PC-3 (cell line): Measurements from ENCODE around the gene SLC6A9. TPM values are rescaled to one million over a fixed set of nuclear protein-coding genes. Genes with fewer than 3 reads are reported as not detected.

Experiments
- ATAC-seq: fragments of 200-7000 bp; cut with Tn5 transposase; 2 replicates; pipeline ENCODE4 v1.9.1; 2020; ENCODE audit warnings: mild to moderate bottlenecking, moderate library complexity
- BruUV-seq: library from RNA; stranded (reverse); fragments of 400-500 nt; replicated peaks from 2 replicates; lab custom pipeline; 2021; lab: Mats Ljungman, UMichigan
- CTCF ChIA-PET: fragments of 300-600 bp; sonication (Branson Sonifier 250); formaldehyde crosslinking; loops from one replicate; lab custom pipeline; 2022; ENCODE audit warnings: antibody characterized with exemption; lab: Charles Lee
- POLR2A ChIA-PET: fragments of 300-600 bp; sonication (Branson Sonifier 250); formaldehyde crosslinking; loops from one replicate; lab custom pipeline; 2022; ENCODE audit warnings: antibody characterized with exemption; ENCODE audit not compliant: unreplicated experiment; lab: Charles Lee
- DNase-seq: peaks from one replicate; pipeline ENCODE4 v3.0.0-alpha.2; 2015
- H2AFZ ChIP-seq: fragments of 300-600 bp; sonication (generic); 2 replicates; pipeline ENCODE4 v1.6.0; 2016; ENCODE audit warnings: antibody characterized with exemption, low read length
- H3F3A ChIP-seq: fragments of 300-600 bp; sonication (generic); one replicate; pipeline ENCODE4 v1.6.0; 2017; ENCODE audit warnings: antibody characterized with exemption, low read length, control low read depth, mild to moderate bottlenecking; ENCODE audit not compliant: unreplicated experiment
- H3K27ac ChIP-seq: fragments of 300-600 bp; sonication (generic); 2 replicates; pipeline ENCODE4 v1.5.1; 2016; ENCODE audit warnings: mild to moderate bottlenecking, low read length
- H3K27me3 ChIP-seq: fragments of 300-600 bp; sonication (generic); 2 replicates; pipeline ENCODE4 v1.6.1; 2016; ENCODE audit warnings: low read length, mixed read lengths
- H3K36me3 ChIP-seq: fragments of 300-600 bp; sonication (generic); 2 replicates; pipeline ENCODE4 v1.6.1; 2016; ENCODE audit warnings: low read depth, mixed run types, low read length, mixed read lengths
- H3K4me1 ChIP-seq: fragments of 300-600 bp; sonication (generic); 2 replicates; pipeline ENCODE4 v1.5.1; 2016; ENCODE audit warnings: low read length; ENCODE audit not compliant: insufficient read depth
- H3K4me2 ChIP-seq: fragments of 300-600 bp; sonication (generic); 2 replicates; pipeline ENCODE4 v1.6.0; 2016; ENCODE audit warnings: low read length
- H3K4me3 ChIP-seq: fragments of 300-600 bp; sonication (generic); 2 replicates; pipeline ENCODE4 v1.5.1; 2016; ENCODE audit warnings: mild to moderate bottlenecking, low read length, mixed read lengths
- H3K79me2 ChIP-seq: fragments of 300-600 bp; sonication (generic); 2 replicates; pipeline ENCODE4 v1.6.1; 2017; ENCODE audit warnings: low read length, mixed read lengths
- H3K9ac ChIP-seq: fragments of 300-600 bp; sonication (generic); 2 replicates; pipeline ENCODE4 v1.6.0; 2016; ENCODE audit warnings: mild to moderate bottlenecking, low read length
- H3K9me2 ChIP-seq: fragments of 300-600 bp; sonication (generic); replicated peaks from 2 replicates; pipeline ENCODE4 v1.6.1; 2016; ENCODE audit warnings: mixed run types, low read length, mixed read lengths
- H3K9me3 ChIP-seq: fragments of 300-600 bp; sonication (generic); 2 replicates; pipeline ENCODE4 v1.6.1; 2016; ENCODE audit warnings: low read length, mixed read lengths
- H4K20me1 ChIP-seq: fragments of 300-600 bp; sonication (generic); 2 replicates; pipeline ENCODE4 v1.6.1; 2016; ENCODE audit warnings: low read length, mixed read lengths
- EZH2 ChIP-seq: fragments of 300-600 bp; sonication (generic); IDR thresholded peaks from one replicate; pipeline ENCODE4 v1.6.1; 2017; ENCODE audit warnings: antibody characterized with exemption, mild to moderate bottlenecking, low read length; ENCODE audit not compliant: unreplicated experiment
- EZH2phosphoT487 ChIP-seq: fragments of 300-600 bp; sonication (generic); IDR thresholded peaks from 2 replicates; pipeline ENCODE4 v1.6.1; 2018; ENCODE audit warnings: mild to moderate bottlenecking, antibody characterized with exemption, low read length, borderline replicate concordance
- intact Hi-C: fragments of 100-400 bp; cut with micrococcal nuclease; formaldehyde crosslinking; loops from 2 replicates; pipeline ENCODE4 v1.9.0; 2023
- total RNA-seq: library from RNA; depleted of rRNA; stranded (reverse); fragments of >200 nt; gene quantifications from 2 replicates; pipeline ENCODE4 v1.2.3, GENCODE V29; 2014
- TF ChIP-seq, protein P1 (sequence below): fragments of 300-600 bp; sonication (generic); conservative IDR thresholded peaks from 2 replicates; pipeline ENCODE4 v1.5.1; 2017; ENCODE audit warnings: antibody characterized with exemption, low read depth, mild to moderate bottlenecking, low read length

The SLC6A9 gene
- total RNA-seq, 1 experiment from 2014 or later = 11.2 TPM

DNA sequence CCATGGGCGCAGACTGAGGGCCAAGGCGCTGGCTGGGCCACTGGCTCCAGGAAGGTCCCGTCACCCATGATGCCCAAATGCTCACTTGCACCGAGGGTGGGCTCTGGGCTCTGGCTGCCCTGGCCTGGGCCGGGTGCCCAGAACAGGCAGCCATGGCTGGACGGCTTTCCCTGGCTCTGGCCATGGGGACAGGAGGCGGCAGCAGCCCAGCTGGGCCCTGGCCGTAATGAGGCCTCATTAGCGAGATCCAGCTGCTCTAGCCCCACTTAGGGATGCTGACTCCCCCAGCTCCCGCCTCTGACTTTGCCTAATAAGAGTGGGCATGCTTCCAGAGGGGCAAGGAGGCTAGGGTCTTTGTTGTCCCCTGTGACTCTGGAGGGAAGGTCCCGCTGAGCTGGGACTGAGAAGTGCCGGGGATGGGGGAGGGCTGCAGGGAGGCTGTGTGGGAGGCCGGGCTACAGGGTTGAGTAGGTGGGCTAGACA, 11.8 kb downstream of the SLC6A9 start:
- CTCF ChIA-PET = no interaction called here
- ATAC-seq = no peak

GRCh38 chr1:44016890-44017400, 14.3 kb downstream of the SLC6A9 start:
- CTCF ChIA-PET = no interaction called here
- H3K4me2 ChIP-seq = no peak overlapping the region
- no peaks in the 10 kb centered on the region for H3K9me2 ChIP-seq
- intact Hi-C loops = no loop called here
- no peak overlapping the region for H3K27ac ChIP-seq
- DNase-seq (no peak), ATAC-seq (no peak)
- no peaks in the 10 kb centered on the region for H3K27me3 ChIP-seq
- no peak overlapping the region for H3K9ac ChIP-seq
- TF ChIP-seq, protein P1, sequence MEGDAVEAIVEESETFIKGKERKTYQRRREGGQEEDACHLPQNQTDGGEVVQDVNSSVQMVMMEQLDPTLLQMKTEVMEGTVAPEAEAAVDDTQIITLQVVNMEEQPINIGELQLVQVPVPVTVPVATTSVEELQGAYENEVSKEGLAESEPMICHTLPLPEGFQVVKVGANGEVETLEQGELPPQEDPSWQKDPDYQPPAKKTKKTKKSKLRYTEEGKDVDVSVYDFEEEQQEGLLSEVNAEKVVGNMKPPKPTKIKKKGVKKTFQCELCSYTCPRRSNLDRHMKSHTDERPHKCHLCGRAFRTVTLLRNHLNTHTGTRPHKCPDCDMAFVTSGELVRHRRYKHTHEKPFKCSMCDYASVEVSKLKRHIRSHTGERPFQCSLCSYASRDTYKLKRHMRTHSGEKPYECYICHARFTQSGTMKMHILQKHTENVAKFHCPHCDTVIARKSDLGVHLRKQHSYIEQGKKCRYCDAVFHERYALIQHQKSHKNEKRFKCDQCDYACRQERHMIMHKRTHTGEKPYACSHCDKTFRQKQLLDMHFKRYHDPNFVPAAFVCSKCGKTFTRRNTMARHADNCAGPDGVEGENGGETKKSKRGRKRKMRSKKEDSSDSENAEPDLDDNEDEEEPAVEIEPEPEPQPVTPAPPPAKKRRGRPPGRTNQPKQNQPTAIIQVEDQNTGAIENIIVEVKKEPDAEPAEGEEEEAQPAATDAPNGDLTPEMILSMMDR = no peak
- TF ChIP-seq EZH2phosphoT487 (no peak), EZH2 (no peak)
- no peaks in the 10 kb centered on the region for H3K36me3 ChIP-seq
- H3K4me1 ChIP-seq = peaks cover 9% of the 10 kb centered on the region
- no peaks in the 10 kb centered on the region for H4K20me1 ChIP-seq
- no peak overlapping the region for H3K4me3 ChIP-seq
- BruUV-seq = no TSS peak
- H2AFZ ChIP-seq = no peak overlapping the region
- no peaks in the 10 kb centered on the region for H3K79me2 ChIP-seq
- no peaks in the 10 kb centered on the region for H3F3A ChIP-seq
- H3K9me3 ChIP-seq = no peaks in the 10 kb centered on the region
- POLR2A ChIA-PET = no interaction called here

More for the DNA sequence above, 11.8 kb downstream of the SLC6A9 start:
- H3K4me3 ChIP-seq = no peak overlapping the region
- TF ChIP-seq EZH2phosphoT487 (no peak), EZH2 (no peak)
- TF ChIP-seq, protein P1 = no peak
- no peaks in the 10 kb centered on the region for H3K9me3 ChIP-seq
- peaks cover under 1% of the 10 kb centered on the region for H3F3A ChIP-seq
- H3K4me2 ChIP-seq = no peak overlapping the region
- no peaks in the 10 kb centered on the region for H3K79me2 ChIP-seq
- peaks cover 11% of the 10 kb centered on the region for H3K4me1 ChIP-seq
- no TSS peak for BruUV-seq
- no peaks in the 10 kb centered on the region for H3K36me3 ChIP-seq
- POLR2A ChIA-PET = interaction anchor here (0.5 kb wide), 1 partner anchor 82 kb away, joined by 4 read pairs; no protein-coding TSS in a partner anchor
- no peaks in the 10 kb centered on the region for H4K20me1 ChIP-seq
- H3K9ac ChIP-seq = no peak overlapping the region
- no peak for DNase-seq
- no peaks in the 10 kb centered on the region for H3K9me2 ChIP-seq
- H3K27ac ChIP-seq = no peak overlapping the region
- H3K27me3 ChIP-seq = no peaks in the 10 kb centered on the region
- no peak overlapping the region for H2AFZ ChIP-seq
- intact Hi-C loops = no loop called here

DNA sequence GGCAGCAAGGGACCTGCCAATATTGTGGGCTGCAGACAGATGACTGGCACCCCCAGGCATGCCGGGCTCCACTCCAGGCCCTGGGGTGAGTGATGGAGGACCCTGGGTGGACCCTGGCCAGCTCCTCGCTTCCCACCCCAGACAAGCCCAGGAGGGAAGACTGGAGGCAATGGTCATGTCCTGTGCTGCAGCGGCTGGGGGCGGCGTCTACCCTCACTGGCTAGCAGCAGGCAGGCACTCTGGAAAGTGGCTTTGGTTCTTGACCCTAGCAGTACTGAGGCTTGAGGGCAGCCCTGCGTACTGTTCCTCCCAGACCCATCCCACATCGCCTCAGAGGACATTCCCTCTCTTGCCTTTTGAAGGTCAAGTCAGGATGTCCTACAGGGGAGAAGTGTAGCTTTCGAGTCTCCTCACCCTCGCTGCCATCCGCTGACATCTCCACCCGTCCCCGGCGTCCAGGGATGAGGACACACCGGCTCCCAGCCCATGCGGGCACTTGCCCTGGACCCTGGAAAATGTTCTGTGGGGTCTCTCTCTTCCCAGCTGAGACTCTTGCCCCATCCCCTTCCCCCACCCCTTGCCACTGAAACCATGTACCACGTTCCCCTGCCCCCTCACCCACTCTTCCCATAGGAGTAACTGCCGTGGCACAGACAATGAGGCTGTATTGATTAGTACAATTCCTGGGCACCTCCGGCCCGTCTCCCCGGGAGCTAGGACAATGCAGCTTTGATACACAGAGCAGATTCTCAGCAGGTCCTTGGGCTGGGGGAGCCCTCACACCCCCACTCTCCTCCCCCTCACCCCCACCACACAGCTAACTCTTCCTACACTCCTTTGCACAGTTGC, 15.0 kb downstream of the SLC6A9 start:
- Histone ChIP-seq H3F3A (no peaks in the 10 kb centered on the region), H3K79me2 (no peaks in the 10 kb centered on the region), H3K36me3 (no peaks in the 10 kb centered on the region), H3K9me3 (no peaks in the 10 kb centered on the region), H3K4me1 (peaks cover 9% of the 10 kb centered on the region), H3K9ac (no peak overlapping the region), H2AFZ (no peak overlapping the region), H4K20me1 (no peaks in the 10 kb centered on the region), H3K4me3 (no peak overlapping the region), H3K27ac (no peak overlapping the region), H3K9me2 (no peaks in the 10 kb centered on the region), H3K27me3 (no peaks in the 10 kb centered on the region), H3K4me2 (no peak overlapping the region)
- intact Hi-C loops = no loop called here
- ATAC-seq (no peak), DNase-seq (no peak)
- no peak for TF ChIP-seq EZH2
- no peak for TF ChIP-seq EZH2phosphoT487
- no TSS peak for BruUV-seq
- ChIA-PET POLR2A (no interaction called here), CTCF (no interaction called here)
